LHCN-M2 (cell line): ENCODE data around the gene TMEM245. TPM values are rescaled to one million over a fixed set of nuclear protein-coding genes. Genes with fewer than 3 reads are reported as not detected.
"Not testable (repeated sequence)": the region's sequence is repeated elsewhere in the genome, so short reads cannot be mapped to it uniquely, and the experiment has no call there.

ENCODE experiments used
- DNase-seq: peaks from one replicate; pipeline ENCODE4 v3.0.0-alpha.2; 2012; ENCODE audit warnings: low read depth
- total RNA-seq: library from RNA; depleted of rRNA; stranded (reverse); fragments of >200 nt; gene quantifications from 2 replicates; pipeline ENCODE4 v1.2.3, GENCODE V29; 2014; rRNA removed

TMEM245 gene
- total RNA-seq, 1 experiment from 2014 or later = 53.4 TPM

DNA sequence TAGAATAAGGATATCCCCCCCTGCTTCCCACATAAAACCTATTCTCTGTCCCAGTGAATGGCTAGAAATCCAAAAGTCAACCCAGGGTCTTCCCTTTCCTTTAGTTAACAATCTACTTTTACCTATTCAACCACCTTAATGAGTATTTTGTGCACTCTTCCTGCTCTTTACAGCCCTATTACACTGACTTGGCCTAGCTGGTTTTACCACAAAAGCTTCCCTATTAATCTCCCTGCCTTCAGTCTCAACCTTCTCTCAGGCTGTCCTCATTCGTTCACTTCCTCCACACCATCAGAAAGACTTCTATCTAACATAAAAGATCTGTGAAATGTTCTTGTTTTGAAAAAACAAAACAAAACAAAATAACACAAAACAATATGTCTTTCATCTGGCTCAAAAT, 122.6 kb downstream of the TMEM245 start:
- DNase-seq = no peak

DNA sequence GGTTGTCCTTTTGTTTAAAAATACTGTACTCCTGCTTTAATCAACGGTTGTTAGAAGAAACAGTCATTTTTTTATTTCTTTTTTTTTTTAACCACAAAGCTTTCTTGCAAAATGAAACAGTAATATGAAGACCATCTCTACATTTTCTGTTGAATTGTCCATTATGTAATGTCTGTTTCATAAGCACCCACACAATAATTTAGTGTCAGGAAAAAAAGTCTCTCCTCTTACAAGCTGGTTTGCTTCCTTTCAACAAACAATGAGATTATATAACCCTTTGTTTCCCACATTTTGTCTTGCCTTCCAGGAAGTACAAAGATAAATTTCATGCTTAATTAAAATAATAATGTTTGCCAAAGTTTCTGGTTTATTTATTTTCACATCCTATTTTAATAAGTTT, 123.1 kb downstream of the TMEM245 start:
- DNase-seq = no peak

DNA sequence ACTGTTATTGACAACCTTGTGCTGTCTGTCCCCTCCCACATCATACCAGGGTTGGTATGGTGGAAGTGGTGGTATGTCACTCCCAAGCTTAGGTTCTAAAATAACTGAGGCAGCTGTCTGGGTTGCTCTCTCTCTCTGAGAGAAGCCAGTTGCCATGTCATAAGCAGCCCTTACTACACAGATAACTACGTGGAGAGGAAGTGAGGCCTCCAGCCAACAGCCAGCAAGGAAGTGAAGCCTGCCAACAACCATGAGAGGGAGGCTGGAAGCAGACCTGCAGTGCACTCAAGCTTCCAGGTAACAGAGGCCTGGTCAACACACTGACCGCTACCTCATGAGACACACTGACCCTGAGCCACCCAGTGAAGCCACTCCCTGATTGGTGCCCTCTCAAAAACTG, 125.1 kb downstream of the TMEM245 start:
- no peak for DNase-seq

DNA sequence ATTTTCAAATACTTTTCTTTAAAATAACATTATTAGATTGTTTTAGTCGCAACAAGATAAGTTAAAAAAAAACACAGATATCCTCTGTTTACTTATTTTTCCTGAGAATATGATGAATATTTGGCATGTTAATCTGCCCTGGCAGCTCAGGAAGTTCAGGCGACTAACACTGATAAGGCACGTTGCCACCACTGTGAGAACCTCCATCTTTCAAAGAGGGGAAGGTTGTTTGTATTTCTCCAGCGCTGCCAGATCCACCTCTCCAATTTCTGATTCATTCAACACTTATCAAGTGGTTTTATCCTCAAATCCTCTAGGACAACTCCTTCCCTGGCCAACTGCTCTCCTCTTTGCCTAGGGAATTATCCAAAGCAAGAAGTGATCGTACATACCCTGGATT, 128.3 kb downstream of the TMEM245 start:
- no peak for DNase-seq

DNA sequence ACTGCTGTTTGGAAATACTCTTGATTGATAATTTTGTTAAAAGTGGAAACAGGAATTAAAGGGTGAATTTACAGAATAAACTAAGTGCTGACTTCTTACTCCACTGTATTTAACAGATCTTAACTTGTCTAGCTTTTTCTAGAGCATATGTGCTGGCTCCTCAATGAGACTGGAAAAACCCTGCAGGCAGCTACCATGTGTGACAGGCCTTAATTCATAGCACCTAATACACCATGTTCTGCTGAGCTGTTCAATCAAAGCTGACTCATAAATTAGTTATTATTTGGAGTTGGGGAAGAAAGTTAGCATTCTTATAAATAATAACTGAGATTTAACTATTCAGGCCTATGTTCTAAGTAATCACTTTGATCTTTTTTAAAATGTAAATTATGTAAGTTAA, 135.9 kb downstream of the TMEM245 start:
- DNase-seq = no peak

DNA sequence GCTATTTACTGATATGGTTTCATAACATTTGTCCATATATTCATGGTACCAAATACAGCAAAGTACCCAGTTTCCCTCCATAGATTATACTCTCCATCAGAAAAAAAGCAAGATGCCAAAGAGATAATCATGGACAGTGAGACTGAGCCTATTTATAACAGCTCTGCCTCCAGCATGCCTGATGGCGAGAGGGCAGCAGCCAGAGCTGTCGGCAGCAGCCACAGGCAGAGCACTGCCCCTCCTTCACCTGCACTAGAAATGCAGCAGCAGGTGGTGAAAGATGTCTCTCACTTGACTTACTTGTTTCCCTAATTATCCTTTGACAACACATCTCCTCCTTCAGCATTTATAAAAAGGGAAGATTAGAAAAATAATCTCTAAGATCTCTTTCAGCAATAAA, 138.9 kb downstream of the TMEM245 start:
- DNase-seq = no peak

DNA sequence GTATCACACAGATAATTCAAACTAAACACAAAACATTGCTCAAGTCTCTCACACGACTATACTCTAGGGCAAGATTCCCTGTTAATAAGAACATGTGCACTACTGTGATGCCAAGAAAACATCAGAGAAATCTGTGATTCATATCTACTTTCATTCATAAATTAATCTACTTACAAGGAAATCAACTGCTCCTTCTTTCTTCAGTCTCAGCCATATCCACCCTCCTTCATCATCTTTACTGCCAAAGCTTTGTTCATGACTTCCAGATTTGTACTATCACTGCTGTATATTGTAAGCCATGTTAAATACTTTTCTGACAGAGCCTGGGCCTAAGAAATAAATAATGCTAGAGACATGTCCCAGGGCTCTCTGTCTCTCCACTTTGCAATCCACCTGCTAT, 141.5 kb downstream of the TMEM245 start:
- DNase-seq = no peak

DNA sequence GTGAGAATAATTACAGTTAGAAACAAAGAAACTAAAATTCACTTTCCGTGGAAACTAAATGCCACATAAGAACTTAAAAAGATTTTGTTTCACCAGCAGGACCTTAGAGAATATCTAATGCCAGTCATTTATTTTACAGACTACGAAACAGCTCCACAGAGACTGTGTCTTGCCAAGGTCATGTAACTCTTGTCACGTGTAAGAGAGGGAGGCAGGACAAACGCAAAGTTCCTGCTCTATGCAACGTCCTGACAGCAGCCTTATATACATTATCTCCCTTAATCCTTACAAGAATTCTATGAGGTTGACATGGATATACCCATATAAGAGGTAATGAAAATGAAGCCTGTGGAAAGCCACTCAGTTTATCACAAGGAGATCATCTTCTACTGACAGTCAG, 145.9 kb downstream of the TMEM245 start:
- DNase-seq = no peak

DNA sequence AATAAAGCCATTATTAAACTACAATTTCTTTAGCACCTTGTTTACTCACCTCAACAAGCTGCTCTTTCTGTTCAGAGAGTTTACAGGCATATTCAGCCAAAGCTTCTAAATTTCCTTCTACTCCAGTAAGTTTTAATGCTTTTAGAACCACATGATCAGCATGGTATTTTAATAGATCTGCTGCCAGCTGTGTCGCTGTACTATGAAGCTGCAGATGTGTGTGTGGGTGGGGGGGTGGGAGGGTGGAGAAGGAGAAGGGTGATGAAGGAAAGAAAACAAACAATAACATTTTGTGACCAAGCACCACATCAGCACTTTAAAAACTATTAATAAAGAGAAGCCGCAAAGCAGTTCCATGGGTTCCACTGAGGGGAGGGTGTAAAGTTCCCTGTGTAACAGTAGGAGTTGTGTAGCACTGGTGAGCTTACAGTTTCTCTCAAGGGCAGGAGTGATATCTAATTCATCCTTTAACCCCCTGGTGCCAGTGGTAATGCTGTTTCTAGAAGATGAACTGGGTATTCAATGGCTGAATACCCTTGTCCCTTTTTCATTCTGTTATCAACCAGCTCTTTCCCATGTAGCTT, 147.0 kb downstream of the TMEM245 start:
- no peak for DNase-seq

DNA sequence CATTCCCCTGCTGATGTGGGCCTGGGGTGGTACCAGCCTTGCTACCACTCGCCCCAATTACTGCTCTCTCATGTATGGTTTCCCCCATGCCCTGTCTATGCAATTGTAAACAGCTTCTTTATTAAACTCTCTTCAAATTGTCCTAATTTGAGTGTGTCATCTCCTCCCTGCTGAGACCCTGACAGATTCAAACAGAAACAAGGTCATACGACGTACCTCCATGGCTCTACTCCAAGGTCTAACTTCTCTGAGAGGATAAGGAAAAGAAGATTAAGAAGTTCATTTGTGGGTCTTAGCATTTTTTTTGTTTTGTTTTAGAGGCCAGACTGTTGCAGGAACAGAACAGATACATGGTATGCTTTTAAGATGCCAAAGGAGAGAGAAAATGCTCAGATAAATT, 147.6 kb downstream of the TMEM245 start:
- DNase-seq = no peak

DNA sequence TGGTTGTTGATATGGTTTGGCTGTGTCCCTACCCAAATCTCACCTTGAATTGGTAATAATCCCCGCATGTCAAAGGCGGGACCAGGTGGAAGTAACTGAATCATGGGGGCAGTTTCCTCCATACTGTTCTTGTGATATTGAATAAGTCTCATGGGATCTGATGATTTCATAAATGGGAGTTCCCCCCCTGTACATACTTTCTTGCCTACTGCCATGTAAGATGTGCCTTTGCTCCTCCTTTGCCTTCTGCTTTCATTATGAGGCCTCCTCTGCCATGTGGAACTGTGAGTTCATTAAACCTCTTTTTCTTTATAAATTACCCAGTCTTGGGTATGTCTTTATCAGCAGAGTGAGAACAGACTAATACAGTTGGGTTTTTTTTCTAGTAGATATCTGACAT, 148.4 kb downstream of the TMEM245 start:
- not testable (repeated sequence) for DNase-seq

DNA sequence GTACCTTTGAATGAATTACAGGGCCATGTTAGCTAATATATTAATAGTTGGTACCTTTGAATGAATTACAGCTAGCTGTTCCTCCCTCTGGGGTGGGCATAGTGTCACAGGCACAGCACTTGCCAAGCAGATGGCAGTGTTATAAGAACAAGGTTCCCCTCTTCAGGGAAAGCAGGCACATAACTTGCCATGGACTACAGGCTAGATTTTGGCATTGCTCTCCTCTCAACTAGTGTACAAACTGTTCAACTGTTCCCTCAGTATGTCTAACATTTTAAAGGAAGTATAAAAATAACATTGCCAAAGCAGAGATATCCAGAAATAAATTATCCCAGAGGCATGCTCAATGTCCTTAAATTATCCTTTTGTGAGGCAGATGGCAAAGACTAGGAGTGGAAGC, 151.8 kb downstream of the TMEM245 start:
- no peak for DNase-seq

Other genes with a start within 250 kb of the TMEM245 start
- gene ELP1, start 185.8 kb downstream of the TMEM245 start, total RNA-seq = 27.8 and 29.9 TPM in 2 replicates
- gene ABITRAM, start 185.5 kb downstream of the TMEM245 start, total RNA-seq = 6.9 and 9.1 TPM in 2 replicates
- gene CTNNAL1, start 106.4 kb downstream of the TMEM245 start, total RNA-seq = 72.3 and 72.8 TPM in 2 replicates
- under 0.01 TPM in 1 of 2 replicates, not detected in the other for gene FRRS1L, start 47.3 kb upstream of the TMEM245 start, total RNA-seq
- gene EPB41L4B, start 201.1 kb upstream of the TMEM245 start, total RNA-seq = 2.1 and 2.4 TPM in 2 replicates